GM19463 (cell line): ENCODE measurements around the gene FBXL14.
A peak's percentile ranks its signal among the peaks of the same experiment; 100 is the strongest.

Experiments used
- ATAC-seq: cut with Tn5 transposase; IDR thresholded peaks from one replicate; pipeline ENCODE4 v1.9.1; 2021; ENCODE audit warnings: mild to moderate bottlenecking, moderate library complexity; ENCODE audit not compliant: unreplicated experiment

Gene FBXL14, protein sequence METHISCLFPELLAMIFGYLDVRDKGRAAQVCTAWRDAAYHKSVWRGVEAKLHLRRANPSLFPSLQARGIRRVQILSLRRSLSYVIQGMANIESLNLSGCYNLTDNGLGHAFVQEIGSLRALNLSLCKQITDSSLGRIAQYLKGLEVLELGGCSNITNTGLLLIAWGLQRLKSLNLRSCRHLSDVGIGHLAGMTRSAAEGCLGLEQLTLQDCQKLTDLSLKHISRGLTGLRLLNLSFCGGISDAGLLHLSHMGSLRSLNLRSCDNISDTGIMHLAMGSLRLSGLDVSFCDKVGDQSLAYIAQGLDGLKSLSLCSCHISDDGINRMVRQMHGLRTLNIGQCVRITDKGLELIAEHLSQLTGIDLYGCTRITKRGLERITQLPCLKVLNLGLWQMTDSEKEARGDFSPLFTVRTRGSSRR

DNA sequence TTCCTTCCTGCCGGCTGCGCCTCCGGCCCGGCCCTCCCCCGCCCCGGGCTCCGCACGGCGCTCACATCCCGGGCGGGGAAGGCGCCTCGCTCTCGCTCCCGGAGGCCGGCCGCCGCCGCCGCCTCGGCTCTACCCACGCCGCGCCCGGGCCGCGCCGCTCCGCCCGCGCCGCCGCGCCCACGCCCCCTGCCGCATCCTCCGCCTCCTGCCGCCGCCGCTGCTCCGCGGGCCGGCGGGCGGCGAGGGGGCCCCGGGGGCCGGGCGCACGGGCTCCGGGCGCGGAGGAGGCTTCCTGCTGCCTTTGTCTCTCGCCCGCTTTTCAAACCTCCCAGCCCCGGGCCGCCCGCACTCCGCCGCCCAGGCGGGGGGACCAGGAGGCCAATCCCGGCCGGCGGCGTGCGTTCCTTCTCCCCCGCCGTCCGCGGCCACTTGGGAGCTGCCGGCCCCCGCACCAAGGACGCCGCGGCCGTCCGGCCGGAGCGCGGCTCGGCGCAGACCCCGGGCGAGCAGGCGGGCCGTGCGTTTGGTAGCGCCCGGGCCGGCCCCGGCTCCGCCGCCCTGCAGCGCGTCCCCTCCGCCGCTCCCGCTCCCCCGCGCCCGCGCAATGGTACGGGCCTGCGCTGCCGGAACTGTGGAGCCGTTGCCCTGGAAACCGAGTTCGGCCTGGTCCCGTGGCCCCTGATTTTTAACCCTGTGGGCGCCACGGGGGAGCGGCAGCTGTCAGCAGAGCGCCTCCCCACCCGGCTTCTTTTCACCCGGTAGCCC is at the start of gene FBXL14:
TSS of gene FBXL14 (minus strand) at position 321 of the 765 bp plus-strand sequence. CDS start 515 bp downstream, outside the sequence.
- peak; percentile 60 for ATAC-seq

DNA sequence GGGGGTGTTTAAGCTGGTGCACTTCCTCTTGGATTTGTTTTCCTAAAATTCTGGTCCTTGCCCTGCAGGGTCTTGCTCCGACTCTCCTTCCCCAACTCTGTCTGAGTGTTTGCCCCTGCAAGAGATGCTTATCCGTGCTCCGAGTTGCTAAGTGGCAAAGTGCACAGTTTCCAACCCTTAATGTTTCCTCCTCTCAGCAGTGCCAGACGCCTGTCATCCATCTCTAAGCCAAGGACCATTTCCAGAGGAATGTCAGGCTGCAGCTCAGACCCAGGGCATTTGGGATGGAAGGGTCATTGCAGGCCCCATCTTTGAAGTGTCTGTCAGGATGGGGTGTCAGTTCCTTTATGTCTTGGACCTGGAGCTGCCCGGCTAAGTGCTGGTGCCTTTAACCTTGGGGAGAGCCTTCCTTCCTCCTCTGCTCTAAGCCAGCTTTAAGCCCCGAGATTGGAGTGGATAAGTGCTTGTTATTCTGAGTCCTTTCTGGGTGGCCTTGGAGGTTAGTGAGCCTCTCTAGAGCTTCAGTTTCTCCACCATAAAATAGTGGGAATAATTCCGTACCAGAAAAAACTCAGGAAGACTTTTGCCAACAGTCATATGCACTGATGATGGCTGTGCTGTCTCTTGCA is 49.6 kb upstream of the FBXL14 start:
- ATAC-seq: no peak

DNA sequence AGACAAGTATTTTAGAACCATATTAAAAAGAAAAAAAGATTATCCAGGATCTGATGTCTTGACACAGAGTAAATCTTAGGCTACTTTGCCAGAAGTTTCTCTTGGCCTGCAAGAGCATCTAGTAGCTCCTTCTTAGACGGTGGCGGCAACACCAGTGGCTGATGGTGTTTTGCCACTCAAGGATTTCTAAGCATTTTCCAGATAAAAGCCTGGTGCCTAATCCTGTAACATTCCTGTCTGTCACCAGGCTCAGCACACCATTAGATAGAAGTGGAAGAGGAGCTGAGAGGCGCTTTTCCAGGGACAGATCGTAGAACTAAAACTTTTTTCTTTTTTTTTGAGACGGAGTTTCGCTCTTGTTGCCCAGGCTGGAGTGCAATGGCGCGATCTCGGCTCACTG is 48.7 kb upstream of the FBXL14 start:
- no peak for ATAC-seq

GRCh38 chr12:1642513-1642912 is 48.1 kb upstream of the FBXL14 start:
- ATAC-seq: no peak

GRCh38 chr12:1640328-1641234 is 46.2 kb upstream of the FBXL14 start:
- no peak for ATAC-seq

DNA sequence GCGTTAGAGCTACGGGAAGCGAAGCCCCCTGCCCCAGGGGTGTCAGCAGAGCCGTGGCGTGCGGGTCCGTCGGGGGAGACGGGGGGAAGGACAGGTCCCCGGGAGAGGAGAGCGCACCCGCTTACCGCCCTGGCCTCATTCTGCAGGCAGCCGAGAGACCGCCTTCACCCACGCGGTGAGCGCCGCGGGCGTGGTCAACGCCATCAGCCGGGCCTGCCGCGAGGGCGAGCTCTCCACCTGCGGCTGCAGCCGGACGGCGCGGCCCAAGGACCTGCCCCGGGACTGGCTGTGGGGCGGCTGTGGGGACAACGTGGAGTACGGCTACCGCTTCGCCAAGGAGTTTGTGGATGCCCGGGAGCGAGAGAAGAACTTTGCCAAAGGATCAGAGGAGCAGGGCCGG is 45.2 kb upstream of the FBXL14 start:
- no peak for ATAC-seq

DNA sequence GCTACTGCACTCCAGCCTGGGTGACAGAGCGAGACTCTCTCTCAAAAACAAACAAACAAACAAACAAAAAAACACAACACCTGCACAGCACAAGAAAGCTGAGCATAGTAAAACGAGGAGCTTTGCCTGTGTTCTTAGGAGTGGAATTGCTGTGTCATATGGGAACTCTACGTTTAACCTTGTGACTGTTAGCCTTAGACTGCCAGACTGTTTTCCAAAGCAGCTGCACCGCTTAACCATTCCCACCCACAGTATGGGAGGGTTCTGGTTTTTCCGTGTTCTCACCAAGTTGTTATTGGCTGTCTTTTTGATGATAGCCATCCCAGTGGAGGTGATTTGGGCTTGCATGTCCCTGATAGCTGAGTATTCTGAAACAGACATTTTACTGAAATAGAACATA is 43.8 kb upstream of the FBXL14 start:
- no peak for ATAC-seq

- ATAC-seq: no peak
These were observed 41.1 kb upstream of the FBXL14 start for GRCh38 chr12:1635301-1636095.

GRCh38 chr12:1634590-1635191 is 40.3 kb upstream of the FBXL14 start:
- ATAC-seq: no peak

- ATAC-seq: no peak
These were observed 39.8 kb upstream of the FBXL14 start for GRCh38 chr12:1634149-1634548.

GRCh38 chr12:1633459-1633858 is 39.1 kb upstream of the FBXL14 start:
- no peak for ATAC-seq

DNA sequence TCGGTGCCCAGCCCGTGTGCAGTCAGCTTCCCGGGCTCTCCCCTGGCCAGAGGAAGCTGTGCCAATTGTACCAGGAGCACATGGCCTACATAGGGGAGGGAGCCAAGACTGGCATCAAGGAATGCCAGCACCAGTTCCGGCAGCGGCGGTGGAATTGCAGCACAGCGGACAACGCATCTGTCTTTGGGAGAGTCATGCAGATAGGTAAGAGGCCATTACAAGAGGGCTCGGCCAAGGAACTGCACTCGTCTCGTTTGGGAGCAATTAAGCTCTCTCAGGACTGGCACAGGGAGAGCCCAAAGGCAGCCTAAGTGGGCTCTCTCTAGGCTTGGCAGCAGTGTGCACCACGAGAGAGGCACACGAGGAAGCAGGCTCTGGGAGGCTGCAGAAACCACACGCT is 38.3 kb upstream of the FBXL14 start:
- no peak for ATAC-seq

DNA sequence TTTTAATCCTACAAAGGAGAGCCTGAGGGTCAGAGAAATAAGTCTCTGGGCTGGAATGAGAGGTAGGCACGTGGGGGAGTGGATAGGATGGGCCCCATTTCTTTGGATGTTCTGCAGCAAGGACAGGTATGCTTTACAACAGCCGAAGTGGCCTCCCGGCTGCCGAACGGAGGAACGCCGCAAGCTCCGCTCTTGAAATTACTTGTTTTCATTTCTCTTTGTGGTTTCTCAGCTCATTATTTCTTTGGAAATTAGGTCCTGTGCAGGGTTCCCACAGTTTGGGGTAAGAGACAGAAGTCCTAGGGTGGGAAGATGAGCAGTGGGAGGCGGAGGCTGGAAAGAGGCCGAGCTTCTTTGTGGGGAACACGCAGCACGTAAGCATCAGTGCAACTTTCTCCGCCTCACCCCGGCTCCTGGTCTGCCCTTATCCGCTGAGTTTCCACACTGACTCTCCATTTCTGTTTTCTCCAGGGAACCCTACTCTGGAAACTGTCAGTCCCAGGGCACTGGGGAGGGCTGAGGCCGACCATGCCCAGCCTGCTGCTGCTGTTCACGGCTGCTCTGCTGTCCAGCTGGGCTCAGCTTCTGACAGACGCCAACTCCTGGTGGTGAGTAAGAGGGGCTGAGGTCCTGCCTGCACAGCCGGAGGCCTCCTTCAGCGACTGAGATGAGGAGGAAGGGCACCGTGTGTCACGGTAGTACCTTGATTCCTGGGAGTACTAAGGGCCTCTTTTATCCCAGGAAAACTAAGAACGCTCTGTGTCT is 36.6 kb upstream of the FBXL14 start:
- ATAC-seq: no peak

DNA sequence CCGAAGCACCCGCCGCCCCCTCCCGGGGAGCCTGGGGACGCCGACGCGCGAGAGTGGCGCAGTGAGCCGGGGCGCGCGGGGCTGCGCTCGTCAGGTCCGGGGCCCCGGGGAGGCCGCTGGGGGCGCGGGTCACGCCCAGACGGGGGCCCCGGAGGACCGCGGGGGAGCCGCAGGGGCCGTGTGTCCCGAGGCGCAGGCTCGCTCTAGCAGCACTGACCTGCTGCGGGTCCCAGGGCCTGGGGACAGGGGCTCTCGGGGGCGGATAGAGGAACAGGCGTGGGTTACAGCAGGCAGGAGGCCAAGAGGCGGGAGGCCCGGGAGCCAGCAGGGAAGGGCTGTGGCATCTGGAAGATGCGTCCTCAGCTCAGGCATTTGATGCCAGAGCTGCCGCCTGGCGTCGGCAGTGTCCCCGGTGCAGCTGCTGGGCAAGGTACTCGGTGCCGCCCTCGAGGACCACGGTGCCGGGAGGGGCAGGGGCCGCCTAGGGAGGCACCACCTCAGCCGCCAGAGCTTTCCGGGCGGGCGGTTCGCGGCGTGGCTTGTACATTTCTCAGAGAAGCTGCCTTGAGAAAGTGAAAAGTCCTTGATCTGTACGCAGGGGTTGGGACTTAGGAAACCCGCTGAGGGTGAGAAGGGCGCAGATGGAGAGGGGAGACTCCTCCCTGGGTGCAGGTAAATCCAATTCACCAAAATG is 35.9 kb upstream of the FBXL14 start:
- no peak for ATAC-seq

DNA sequence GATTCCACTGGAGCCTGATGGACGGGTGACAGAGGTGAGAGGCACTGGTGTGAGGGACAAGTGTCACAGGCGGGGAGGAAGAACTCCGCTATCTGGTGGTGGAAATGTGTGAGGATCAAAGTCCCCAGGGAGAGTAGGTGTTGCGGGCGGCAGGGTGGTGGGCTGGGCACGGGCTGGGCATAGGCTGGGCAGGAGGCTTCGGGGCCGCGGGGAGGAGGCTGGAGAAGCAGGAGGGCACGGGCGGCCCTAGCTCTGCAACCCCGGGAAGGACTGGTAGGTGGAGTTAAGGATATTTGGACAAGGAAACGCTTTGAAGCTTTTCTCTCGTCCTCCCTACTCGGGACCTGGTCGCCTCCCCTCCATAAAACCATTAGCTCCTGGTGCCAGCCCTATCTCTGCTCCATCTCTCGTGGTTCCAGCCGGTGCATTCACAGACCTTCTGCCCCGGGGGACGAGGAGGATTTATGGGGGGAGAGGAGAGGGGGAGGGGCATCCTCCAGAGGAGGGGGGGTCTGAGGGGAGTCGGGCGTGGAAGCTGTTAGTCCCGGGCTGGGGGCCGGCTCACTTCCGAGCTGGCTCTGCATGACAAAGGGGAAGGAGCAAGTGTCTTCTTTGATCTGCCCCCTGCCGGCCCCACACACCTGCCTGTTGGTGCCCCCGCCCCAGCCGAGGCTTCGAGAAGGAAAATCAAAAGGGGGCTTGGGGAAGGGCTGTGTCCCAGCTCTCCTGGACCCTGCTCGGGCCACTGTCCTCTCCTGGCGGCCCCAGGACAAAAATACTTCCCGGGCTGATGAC is 35.2 kb upstream of the FBXL14 start:
- ATAC-seq: no peak

DNA sequence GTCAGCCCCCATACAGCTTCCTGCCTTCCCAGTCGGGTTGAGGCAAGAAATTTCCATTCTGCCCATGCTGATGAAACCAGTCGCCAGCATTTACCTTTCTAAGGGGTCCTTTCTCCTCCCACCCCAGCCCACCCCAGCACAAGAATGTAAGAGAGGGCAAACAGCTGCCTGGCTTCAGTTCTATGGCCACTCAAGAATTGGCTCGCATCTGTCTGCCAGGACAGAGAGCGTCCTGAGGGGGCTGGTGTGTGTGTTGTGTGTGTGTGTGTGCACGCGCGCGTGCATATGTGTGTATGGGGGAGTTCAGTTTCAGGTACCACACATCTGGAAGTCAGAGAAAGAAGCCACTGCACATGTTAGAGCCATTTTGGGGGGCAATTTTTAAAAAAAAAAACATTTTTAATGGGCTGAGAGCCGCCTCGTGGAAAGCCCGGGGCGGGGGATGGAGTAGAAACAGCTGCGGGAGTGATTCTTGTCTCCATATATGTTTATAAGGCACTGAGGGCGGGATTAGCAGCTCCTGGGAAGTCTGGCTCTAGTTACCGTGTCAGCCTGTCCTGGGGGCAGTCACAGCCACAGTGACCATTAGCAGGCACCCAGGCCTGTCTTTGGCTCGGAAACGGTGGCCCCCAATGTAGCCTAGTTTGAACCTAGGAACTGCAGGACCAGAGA is 34.4 kb upstream of the FBXL14 start, which contains the start of gene WNT5B:
TSS of gene WNT5B (plus strand) at position 566 of the 672 bp plus-strand sequence. CDS start 2,124 bp downstream, outside the sequence.
- ATAC-seq: no peak

DNA sequence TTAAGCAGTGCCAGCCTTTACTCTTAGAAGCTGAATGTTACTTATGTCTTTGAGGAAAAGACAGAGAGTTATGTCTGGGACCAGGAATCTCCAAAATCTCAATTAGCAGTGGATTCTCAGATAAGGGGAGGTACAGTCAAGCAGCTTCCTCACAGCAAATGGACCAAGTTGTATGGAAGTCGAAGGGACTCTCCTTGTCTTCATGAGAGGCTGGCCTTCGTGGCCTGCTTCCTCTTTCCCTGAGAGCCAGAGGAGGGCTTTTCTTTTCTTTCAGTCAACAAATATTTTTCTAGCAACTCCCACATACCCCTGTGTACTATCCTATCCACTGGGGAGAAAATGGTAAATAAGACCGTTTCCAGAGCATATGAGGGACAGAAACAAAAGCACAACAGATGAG is 28.0 kb upstream of the FBXL14 start:
- no peak for ATAC-seq
